ENCODE data around the gene BMI1.
A peak's percentile ranks its signal among the peaks of the same experiment; 100 is the strongest.

Gene BMI1

DNA sequence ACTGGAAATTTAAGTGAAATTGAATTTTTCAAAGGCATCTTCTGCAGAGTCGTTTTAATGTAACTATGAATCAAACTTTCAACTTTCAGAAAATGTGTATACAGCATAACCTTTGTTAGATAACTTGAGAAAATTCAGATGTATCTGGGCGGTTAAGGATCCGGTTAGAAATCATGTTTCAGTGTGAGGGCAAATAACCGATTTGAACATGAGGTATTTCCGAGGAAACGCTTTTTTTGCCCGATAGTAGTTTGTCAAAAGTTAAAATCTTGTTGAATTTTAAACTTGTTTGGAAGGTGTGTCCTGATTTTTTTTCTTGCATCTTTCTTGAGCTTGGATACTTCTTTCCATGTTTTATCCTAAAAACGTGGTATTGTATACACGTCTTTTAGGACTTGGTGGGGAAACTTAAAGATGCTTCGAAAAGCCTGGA, 1.3 kb upstream of the BMI1 start:
- no peak overlapping the region for H2AFZ ChIP-seq (ENCODE audit: insufficient read depth, low read length, poor library complexity)

DNA sequence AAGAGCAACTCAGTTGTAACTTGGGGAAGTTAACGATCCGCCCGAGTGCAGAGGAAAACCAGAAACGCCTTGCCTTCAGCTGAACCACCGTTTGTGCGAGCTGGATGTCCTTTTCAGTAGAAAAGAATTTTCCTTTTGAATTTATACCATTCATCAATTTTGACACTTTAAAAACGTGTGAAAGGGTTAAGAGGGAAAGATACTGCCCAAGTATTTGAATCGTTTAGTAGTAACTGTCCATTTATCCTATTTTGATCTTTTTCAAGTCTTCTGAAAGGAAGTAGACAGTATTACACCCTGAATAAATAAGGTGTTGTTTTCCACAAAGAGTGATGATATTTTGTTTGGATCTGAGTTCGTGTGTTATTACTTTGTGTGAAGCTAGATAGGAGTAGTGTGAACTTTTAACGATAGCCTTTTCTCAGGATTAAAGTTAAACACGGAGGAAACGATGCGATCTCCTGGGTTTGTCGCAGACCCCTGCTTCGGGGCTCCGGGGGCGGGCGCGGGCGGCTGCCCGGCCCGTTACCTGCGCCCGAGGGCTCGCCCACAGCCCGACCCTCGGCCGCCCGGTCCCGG, 830 bp upstream of the BMI1 start:
- Histone ChIP-seq H3K36me3 (ENCODE audit: control insufficient read depth in 1 of 2, insufficient read depth in 2 of 2, low read length in 2 of 2) (no peaks in the 10 kb centered on the region), H3K27me3 (ENCODE audit: insufficient read depth, low read length) (peaks cover 22% of the 10 kb centered on the region), H3K23ac (ENCODE audit: low read length) (no peak overlapping the region), H3K4me1 (ENCODE audit: control insufficient read depth in 1 of 2, insufficient read depth in 2 of 2, low read length in 2 of 2) (peaks cover 0 to 2% of the 10 kb centered on the region in 2 experiments), H4K91ac (ENCODE audit: low read depth, low read length) (peak overlapping the region; percentile 67), H2BK120ac (ENCODE audit: insufficient read depth, low read length, poor library complexity) (no peak overlapping the region), H3K9ac (ENCODE audit: low read length) (no peak overlapping the region), H3K79me2 (ENCODE audit: control insufficient read depth, insufficient read depth, low read length, poor library complexity) (peaks cover 9% of the 10 kb centered on the region), H2AFZ (ENCODE audit: insufficient read depth, low read length, poor library complexity) (no peak overlapping the region), H3K79me1 (ENCODE audit: low read length) (peaks cover 12% of the 10 kb centered on the region), H4K8ac (ENCODE audit: low read depth, low read length) (no peak overlapping the region), H3K4ac (ENCODE audit: low read depth, low read length) (no peak overlapping the region), H3K27ac (ENCODE audit: low read depth, low read length) (no peak overlapping the region), H2BK5ac (ENCODE audit: low read depth, low read length, poor library complexity) (no peak overlapping the region), H3K18ac (ENCODE audit: low read length) (no peak overlapping the region), H3K14ac (ENCODE audit: low read length) (no peak overlapping the region), H4K12ac (ENCODE audit: low read depth, low read length) (no peak overlapping the region), H3K9me3 (ENCODE audit: insufficient read depth, low read depth, low read length) (no peaks in the 10 kb centered on the region), H2BK12ac (ENCODE audit: low read length) (no peak overlapping the region), H3K4me2 (ENCODE audit: low read length) (peak overlapping the region; percentile 91), H2AK5ac (ENCODE audit: low read length) (no peak overlapping the region), H3K4me3 (ENCODE audit: low read depth, low read length) (peak overlapping the region; percentile 49)
- DNase-seq: peak in 1 of 2 donors; percentile 37
- WGBS (ENCODE audit: extremely low coverage, insufficient coverage, insufficient read length): no CpG with 5 or more reads among the region's 30 CpGs

More for the DNA sequence above, 1.3 kb upstream of the BMI1 start:
- Histone ChIP-seq H2BK5ac (ENCODE audit: low read depth, low read length, poor library complexity) (no peak overlapping the region), H4K8ac (ENCODE audit: low read depth, low read length) (no peak overlapping the region), H3K4me3 (ENCODE audit: low read depth, low read length) (no peak overlapping the region), H3K9me3 (ENCODE audit: insufficient read depth, low read depth, low read length) (no peaks in the 10 kb centered on the region), H3K4me2 (ENCODE audit: low read length) (no peak overlapping the region), H3K79me2 (ENCODE audit: control insufficient read depth, insufficient read depth, low read length, poor library complexity) (peaks cover 9% of the 10 kb centered on the region), H2BK120ac (ENCODE audit: insufficient read depth, low read length, poor library complexity) (no peak overlapping the region), H2BK12ac (ENCODE audit: low read length) (no peak overlapping the region), H3K79me1 (ENCODE audit: low read length) (peaks cover 12% of the 10 kb centered on the region), H3K36me3 (ENCODE audit: control insufficient read depth in 1 of 2, insufficient read depth in 2 of 2, low read length in 2 of 2) (no peaks in the 10 kb centered on the region), H4K12ac (ENCODE audit: low read depth, low read length) (no peak overlapping the region), H3K4ac (ENCODE audit: low read depth, low read length) (no peak overlapping the region), H3K27ac (ENCODE audit: low read depth, low read length) (no peak overlapping the region), H3K9ac (ENCODE audit: low read length) (no peak overlapping the region), H3K18ac (ENCODE audit: low read length) (no peak overlapping the region), H3K14ac (ENCODE audit: low read length) (no peak overlapping the region), H3K23ac (ENCODE audit: low read length) (no peak overlapping the region), H2AK5ac (ENCODE audit: low read length) (no peak overlapping the region), H3K27me3 (ENCODE audit: insufficient read depth, low read length) (peaks cover 22% of the 10 kb centered on the region), H3K4me1 (ENCODE audit: control insufficient read depth in 1 of 2, insufficient read depth in 2 of 2, low read length in 2 of 2) (peaks cover 0 to 2% of the 10 kb centered on the region in 2 experiments), H4K91ac (ENCODE audit: low read depth, low read length) (no peak overlapping the region)
- no peak for DNase-seq
- no CpG with 5 or more reads among the region's 10 CpGs for WGBS (ENCODE audit: extremely low coverage, insufficient coverage, insufficient read length)

DNA sequence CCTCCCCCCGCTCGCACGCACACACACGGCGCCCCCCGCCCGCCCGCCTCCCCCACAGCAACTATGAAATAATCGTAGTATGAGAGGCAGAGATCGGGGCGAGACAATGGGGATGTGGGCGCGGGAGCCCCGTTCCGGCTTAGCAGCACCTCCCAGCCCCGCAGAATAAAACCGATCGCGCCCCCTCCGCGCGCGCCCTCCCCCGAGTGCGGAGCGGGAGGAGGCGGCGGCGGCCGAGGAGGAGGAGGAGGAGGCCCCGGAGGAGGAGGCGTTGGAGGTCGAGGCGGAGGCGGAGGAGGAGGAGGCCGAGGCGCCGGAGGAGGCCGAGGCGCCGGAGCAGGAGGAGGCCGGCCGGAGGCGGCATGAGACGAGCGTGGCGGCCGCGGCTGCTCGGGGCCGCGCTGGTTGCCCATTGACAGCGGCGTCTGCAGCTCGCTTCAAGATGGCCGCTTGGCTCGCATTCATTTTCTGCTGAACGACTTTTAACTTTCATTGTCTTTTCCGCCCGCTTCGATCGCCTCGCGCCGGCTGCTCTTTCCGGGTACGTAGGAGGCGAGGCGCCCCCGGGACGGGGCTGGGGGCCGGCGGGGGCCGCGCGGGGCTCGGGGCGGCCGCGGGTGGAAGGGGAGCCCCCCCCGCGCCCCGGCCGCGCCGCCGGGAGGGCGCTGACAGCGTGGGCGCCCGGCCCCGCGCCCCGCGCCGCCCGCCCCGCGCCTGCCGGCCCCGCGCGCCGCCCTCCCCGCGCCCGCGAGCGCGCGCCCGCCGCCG, 441 bp downstream of the BMI1 start:
- peak overlapping the region; percentile 45 for H2BK5ac ChIP-seq (ENCODE audit: low read depth, low read length, poor library complexity)
- peak overlapping the region; percentile 92 for H3K9ac ChIP-seq (ENCODE audit: low read length)
- H3K4me1 ChIP-seq (ENCODE audit: control insufficient read depth in 1 of 2, insufficient read depth in 2 of 2, low read length in 2 of 2): peaks cover 3 to 7% of the 10 kb centered on the region in 2 experiments
- peak overlapping the region; percentile 97 for H2BK120ac ChIP-seq (ENCODE audit: insufficient read depth, low read length, poor library complexity)
- H3K4me2 ChIP-seq (ENCODE audit: low read length): peak overlapping the region; percentile 89
- peaks cover 11% of the 10 kb centered on the region for H3K79me1 ChIP-seq (ENCODE audit: low read length)
- peaks cover 22% of the 10 kb centered on the region for H3K27me3 ChIP-seq (ENCODE audit: insufficient read depth, low read length)
- H3K23ac ChIP-seq (ENCODE audit: low read length): no peak overlapping the region
- H3K14ac ChIP-seq (ENCODE audit: low read length): peak overlapping the region; percentile 98
- peak overlapping the region; percentile 22 for H2AK5ac ChIP-seq (ENCODE audit: low read length)
- peak overlapping the region; percentile 98 for H3K18ac ChIP-seq (ENCODE audit: low read length)
- no peaks in the 10 kb centered on the region for H3K9me3 ChIP-seq (ENCODE audit: insufficient read depth, low read depth, low read length)
- H3K36me3 ChIP-seq (ENCODE audit: control insufficient read depth in 1 of 2, insufficient read depth in 2 of 2, low read length in 2 of 2): no peaks in the 10 kb centered on the region
- peak; percentile 83 to 84 for DNase-seq
- H2AFZ ChIP-seq (ENCODE audit: insufficient read depth, low read length, poor library complexity): peak overlapping the region; percentile 95
- H4K8ac ChIP-seq (ENCODE audit: low read depth, low read length): peak overlapping the region; percentile 98
- H3K79me2 ChIP-seq (ENCODE audit: control insufficient read depth, insufficient read depth, low read length, poor library complexity): peaks cover 5% of the 10 kb centered on the region
- peak overlapping the region; percentile 85 for H4K12ac ChIP-seq (ENCODE audit: low read depth, low read length)
- H2BK12ac ChIP-seq (ENCODE audit: low read length): peak overlapping the region; percentile 92
- peak overlapping the region; percentile 1 for H3K27ac ChIP-seq (ENCODE audit: low read depth, low read length)
- peak overlapping the region; percentile 88 for H4K91ac ChIP-seq (ENCODE audit: low read depth, low read length)
- H3K4me3 ChIP-seq (ENCODE audit: low read depth, low read length): peak overlapping the region; percentile 85
- peak overlapping the region; percentile 81 for H3K4ac ChIP-seq (ENCODE audit: low read depth, low read length)
- no CpG with 5 or more reads among the region's 114 CpGs for WGBS (ENCODE audit: extremely low coverage, insufficient coverage, insufficient read length)

DNA sequence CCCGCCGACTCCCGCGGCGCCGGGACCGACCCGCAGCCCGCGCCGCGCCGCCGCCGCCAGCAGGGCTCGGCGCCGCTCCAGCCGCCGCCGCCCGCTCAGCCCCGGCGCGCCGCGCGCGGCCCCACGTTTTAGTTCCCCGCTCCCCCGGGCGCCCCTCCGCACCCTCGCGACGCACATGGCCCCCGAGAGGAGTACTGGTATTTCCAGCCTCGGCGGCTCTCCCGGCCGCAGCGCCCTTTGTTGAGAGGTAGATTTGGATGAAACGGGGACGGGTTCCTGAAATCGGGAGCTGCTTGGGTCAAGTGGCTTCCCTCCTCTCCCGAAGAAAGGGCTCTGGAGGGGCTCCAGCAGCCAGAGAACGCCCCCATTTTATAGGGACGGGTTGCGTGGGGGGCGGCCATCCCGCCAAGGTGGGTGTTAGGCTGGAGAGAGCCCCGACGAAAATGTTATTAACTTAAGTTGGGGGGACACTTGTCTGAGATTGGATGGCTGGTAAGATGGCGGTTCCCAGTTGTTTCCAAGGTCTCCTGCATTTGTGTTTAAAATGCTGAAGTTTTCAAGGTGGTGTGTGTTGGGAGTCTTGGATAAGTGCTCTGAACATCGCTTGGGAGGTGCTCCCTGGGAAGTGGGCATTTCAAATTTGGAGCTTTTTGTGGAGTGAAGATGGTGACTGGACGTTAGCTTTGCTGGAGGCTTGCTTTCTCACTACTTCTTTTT, 1.2 kb downstream of the BMI1 start:
- no peak overlapping the region for H2AK5ac ChIP-seq (ENCODE audit: low read length)
- peak in 1 of 2 donors; percentile 37 for DNase-seq
- H2BK120ac ChIP-seq (ENCODE audit: insufficient read depth, low read length, poor library complexity): no peak overlapping the region
- no peak overlapping the region for H4K91ac ChIP-seq (ENCODE audit: low read depth, low read length)
- H3K4me3 ChIP-seq (ENCODE audit: low read depth, low read length): peak overlapping the region; percentile 85
- H2AFZ ChIP-seq (ENCODE audit: insufficient read depth, low read length, poor library complexity): no peak overlapping the region
- WGBS (ENCODE audit: extremely low coverage, insufficient coverage, insufficient read length): no CpG with 5 or more reads among the region's 57 CpGs
- peaks cover 3 to 5% of the 10 kb centered on the region in 2 experiments for H3K4me1 ChIP-seq (ENCODE audit: control insufficient read depth in 1 of 2, insufficient read depth in 2 of 2, low read length in 2 of 2)
- H4K12ac ChIP-seq (ENCODE audit: low read depth, low read length): no peak overlapping the region
- peaks cover 10% of the 10 kb centered on the region for H3K79me1 ChIP-seq (ENCODE audit: low read length)
- no peaks in the 10 kb centered on the region for H3K9me3 ChIP-seq (ENCODE audit: insufficient read depth, low read depth, low read length)
- H3K23ac ChIP-seq (ENCODE audit: low read length): no peak overlapping the region
- peaks cover 5% of the 10 kb centered on the region for H3K79me2 ChIP-seq (ENCODE audit: control insufficient read depth, insufficient read depth, low read length, poor library complexity)
- no peak overlapping the region for H3K27ac ChIP-seq (ENCODE audit: low read depth, low read length)
- H2BK12ac ChIP-seq (ENCODE audit: low read length): no peak overlapping the region
- H3K4me2 ChIP-seq (ENCODE audit: low read length): peak overlapping the region; percentile 79
- peak overlapping the region; percentile 70 for H3K14ac ChIP-seq (ENCODE audit: low read length)
- H3K18ac ChIP-seq (ENCODE audit: low read length): peak overlapping the region; percentile 51
- peak overlapping the region; percentile 24 for H3K9ac ChIP-seq (ENCODE audit: low read length)
- no peak overlapping the region for H2BK5ac ChIP-seq (ENCODE audit: low read depth, low read length, poor library complexity)
- H3K36me3 ChIP-seq (ENCODE audit: control insufficient read depth in 1 of 2, insufficient read depth in 2 of 2, low read length in 2 of 2): no peaks in the 10 kb centered on the region
- no peak overlapping the region for H3K4ac ChIP-seq (ENCODE audit: low read depth, low read length)
- peak overlapping the region; percentile 67 for H4K8ac ChIP-seq (ENCODE audit: low read depth, low read length)
- H3K27me3 ChIP-seq (ENCODE audit: insufficient read depth, low read length): peaks cover 22% of the 10 kb centered on the region
